Measurements from ENCODE around the gene ASCC1. TPM values are rescaled to one million over a fixed set of nuclear protein-coding genes. Genes with fewer than 3 reads are reported as not detected.
"Not testable (repeated sequence)": the region's sequence is repeated elsewhere in the genome, so short reads cannot be mapped to it uniquely, and the experiment has no call there.

Gene ASCC1
- total RNA-seq, 1 donor: 49.2 TPM

DNA sequence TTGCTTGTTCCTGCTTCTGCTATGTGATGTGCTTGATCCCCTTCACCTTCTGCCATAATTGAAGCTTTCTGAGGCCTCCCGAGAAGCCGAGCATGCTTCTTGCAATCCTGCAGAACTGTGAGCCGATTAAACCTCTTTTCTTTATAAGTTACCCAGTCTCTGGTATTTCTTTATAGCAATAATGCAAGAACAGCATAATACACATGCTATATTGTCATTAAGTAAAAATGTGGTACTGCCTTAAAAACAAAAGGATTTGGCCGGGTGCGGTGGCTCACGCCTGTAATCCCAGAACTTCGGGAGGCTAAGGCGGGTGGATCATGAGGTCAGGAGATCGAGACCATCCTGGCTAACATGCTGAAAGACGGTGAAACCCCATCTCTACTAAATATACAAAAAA lies 59.9 kb downstream of the ASCC1 start:
- TF ChIP-seq, protein P1, sequence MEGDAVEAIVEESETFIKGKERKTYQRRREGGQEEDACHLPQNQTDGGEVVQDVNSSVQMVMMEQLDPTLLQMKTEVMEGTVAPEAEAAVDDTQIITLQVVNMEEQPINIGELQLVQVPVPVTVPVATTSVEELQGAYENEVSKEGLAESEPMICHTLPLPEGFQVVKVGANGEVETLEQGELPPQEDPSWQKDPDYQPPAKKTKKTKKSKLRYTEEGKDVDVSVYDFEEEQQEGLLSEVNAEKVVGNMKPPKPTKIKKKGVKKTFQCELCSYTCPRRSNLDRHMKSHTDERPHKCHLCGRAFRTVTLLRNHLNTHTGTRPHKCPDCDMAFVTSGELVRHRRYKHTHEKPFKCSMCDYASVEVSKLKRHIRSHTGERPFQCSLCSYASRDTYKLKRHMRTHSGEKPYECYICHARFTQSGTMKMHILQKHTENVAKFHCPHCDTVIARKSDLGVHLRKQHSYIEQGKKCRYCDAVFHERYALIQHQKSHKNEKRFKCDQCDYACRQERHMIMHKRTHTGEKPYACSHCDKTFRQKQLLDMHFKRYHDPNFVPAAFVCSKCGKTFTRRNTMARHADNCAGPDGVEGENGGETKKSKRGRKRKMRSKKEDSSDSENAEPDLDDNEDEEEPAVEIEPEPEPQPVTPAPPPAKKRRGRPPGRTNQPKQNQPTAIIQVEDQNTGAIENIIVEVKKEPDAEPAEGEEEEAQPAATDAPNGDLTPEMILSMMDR (IDR thresholded peaks at IDR 0.05; ENCODE audit: insufficient read depth, low read length): no peak
- H3K4me3 ChIP-seq (ENCODE audit: low read depth, low read length): no peak overlapping the region
- DNase-seq (ENCODE audit: low read depth): no peak

DNA sequence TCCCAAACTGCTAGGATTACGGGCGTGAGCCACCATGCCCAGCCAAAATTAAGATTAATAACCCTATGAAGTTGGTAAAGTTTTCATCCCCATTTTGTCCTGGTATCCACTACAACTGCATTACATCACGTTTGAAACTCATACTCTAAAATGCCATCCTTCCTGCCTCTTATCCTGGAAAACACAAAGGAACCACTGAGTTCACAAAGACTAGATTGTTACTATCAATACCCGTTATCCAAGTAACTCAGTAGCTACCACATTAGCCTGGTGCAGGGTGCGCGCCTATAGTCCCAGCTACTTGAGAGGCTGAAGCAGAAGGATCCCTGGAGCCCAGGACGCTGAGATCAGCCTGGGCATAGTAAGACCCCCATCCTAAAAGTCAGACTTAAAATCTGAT lies 63.8 kb downstream of the ASCC1 start:
- no peak overlapping the region for H3K4me3 ChIP-seq (ENCODE audit: low read depth, low read length)
- DNase-seq (ENCODE audit: low read depth): no peak
- TF ChIP-seq, protein P1 (IDR thresholded peaks at IDR 0.05; ENCODE audit: insufficient read depth, low read length): no peak

DNA sequence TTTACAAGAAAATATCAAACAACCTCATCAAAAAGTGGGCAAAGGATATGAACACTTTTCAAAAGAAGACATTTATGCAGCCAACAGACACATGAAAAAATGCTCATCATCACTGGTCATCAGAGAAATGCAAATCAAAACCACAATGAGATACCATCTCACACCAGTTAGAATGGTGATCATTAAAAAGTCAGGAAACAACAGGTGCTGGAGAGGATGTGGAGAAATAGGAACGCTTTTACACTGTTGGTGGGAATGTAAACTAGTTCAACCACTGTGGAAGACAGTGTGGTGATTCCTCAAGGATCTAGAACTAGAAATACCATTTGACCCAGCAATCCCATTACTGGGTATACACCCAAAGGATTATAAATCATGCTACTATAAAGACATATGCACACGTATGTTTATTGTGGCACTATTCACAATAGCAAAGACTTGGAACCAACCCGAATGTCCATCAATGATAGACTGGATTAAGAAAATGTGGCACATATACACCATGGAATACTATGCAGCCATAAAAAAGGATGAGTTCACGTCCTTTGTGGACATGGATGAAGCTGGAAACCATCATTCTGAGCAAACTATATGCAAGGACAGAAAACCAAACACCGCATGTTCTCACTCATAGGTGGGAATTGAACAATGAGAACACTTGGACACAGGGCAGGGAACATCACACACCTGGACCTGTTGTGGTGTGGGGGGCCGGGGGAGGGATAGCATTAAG lies 65.2 kb downstream of the ASCC1 start:
- not testable (repeated sequence) for H3K4me3 ChIP-seq (ENCODE audit: low read depth, low read length)

DNA sequence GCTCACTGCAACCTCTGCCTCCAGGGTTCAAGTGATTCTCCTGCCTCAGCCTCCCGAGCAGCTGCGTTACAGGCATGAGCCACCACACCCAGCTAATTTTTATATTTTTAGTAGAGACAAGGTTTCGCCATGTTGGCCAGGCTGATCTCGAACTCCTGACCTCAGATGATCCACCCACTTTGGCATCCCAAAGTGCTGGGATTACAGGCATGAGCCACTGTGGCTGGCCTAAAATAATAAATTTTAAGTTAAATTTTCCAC lies 68.8 kb downstream of the ASCC1 start:
- not testable (repeated sequence) for H3K4me3 ChIP-seq (ENCODE audit: low read depth, low read length); DNase-seq (ENCODE audit: low read depth)

More for the DNA sequence above, 65.2 kb downstream of the ASCC1 start:
- not testable (repeated sequence) for DNase-seq (ENCODE audit: low read depth)

DNA sequence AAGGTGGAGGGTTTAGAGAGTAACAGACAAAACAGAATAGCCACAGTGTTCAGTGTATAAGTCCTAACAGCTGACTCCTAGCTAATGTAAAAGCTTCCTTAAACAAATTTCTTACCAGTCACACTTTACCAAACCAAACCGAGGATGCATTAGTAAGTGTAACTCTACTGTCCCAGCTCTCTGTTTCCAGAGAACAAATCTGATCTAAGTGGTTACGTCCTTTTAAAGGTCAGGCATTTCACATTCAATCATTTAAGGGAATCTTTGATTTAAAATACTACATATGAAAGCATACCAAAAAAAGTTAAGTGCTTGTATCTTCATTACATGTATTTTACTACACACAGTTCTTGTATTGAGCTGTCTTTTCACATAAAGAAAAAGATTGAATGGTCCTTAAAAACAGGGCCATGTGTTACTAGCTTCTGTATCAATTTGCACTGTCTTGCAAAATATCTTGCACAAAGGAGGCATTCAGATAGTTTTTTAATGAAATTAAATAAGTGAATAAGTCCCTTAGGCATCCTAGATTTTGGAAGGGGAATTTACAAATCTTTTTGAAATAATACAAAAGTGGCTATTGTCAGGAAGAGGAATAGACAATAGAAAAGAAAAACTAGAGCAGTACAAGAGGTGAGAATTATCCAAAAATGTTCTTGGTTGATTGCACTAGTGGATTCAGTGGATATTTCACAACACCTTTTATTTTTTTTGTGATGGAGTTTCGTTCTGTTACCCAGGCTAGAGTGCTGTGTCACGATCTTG lies 69.3 kb downstream of the ASCC1 start:
- TF ChIP-seq, protein P1 (IDR thresholded peaks at IDR 0.05; ENCODE audit: insufficient read depth, low read length): no peak
- DNase-seq (ENCODE audit: low read depth): peak; percentile 26
- no peak overlapping the region for H3K4me3 ChIP-seq (ENCODE audit: low read depth, low read length)

DNA sequence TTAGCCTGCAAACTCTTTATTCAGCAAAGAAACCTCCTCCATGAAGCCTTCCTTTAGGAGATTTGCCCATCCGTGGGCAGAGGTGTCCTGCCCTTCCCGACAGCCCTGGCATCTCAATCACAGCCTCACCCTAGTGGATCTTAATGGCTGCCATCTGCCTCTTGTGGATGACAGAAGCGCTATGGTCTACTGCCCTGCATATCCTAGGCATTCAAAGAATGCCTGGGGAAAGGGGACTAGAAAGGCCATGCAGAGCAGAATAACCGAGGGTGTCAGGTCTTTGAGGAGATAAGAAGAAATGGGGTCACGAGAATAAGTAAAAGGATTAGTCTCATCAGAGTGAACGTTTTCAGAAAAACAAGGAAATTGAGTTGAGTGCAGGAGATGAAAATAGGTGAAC lies 70.0 kb downstream of the ASCC1 start:
- TF ChIP-seq, protein P1 (IDR thresholded peaks at IDR 0.05; ENCODE audit: insufficient read depth, low read length): no peak
- H3K4me3 ChIP-seq (ENCODE audit: low read depth, low read length): no peak overlapping the region
- no peak for DNase-seq (ENCODE audit: low read depth)

DNA sequence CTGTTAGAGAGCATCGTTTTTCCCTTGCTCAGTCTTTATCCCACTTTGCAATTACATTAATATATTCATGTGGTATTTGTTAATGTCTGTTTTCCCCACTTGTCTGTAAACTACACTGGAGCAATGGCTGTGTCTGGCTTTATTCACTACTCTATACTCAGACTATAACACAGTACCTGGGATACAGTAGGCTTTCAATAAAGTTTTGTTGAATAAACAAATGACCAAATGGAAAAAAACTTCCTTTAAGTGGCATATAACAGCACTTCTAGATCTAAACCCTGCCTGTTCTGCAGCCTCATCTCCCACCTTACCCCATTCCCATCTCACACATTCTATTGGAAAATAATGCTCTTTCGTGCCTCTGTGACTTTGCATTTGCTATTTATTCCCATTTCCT lies 70.4 kb downstream of the ASCC1 start:
- no peak for DNase-seq (ENCODE audit: low read depth)
- H3K4me3 ChIP-seq (ENCODE audit: low read depth, low read length): no peak overlapping the region
- TF ChIP-seq, protein P1 (IDR thresholded peaks at IDR 0.05; ENCODE audit: insufficient read depth, low read length): no peak

DNA sequence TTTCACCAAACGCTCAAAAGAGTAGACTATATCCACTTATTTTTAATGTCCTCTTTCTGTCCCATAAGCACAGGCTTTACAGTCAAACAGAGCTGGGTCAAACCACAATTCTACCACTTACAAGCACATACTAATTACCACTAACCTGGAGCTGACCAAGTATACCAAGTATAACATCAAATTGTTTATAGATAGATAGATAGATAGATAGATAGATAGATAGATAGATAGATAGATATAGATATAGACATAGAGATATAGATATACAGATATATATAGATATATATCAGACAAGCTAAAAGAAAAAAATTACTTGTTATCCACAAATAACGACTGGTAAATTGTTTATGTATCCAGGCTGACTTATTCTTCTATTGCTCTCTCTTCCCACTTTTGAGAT lies 75.2 kb downstream of the ASCC1 start:
- TF ChIP-seq, protein P1 (IDR thresholded peaks at IDR 0.05; ENCODE audit: insufficient read depth, low read length): no peak
- no peak overlapping the region for H3K4me3 ChIP-seq (ENCODE audit: low read depth, low read length)
- DNase-seq (ENCODE audit: low read depth): no peak
